Liver (tissue), 3 donors: ENCODE data around the gene CHRNA7.

Experiments used
- CTCF ChIP-seq: fragments of 150-350 bp; IDR thresholded peaks from 2 replicates; pipeline ENCODE4 v1.5.1; 2017; ENCODE audit warnings: improper control_type of control experiment, low read depth, low read length; ENCODE audit not compliant: missing input control
- SP1 ChIP-seq: IDR thresholded peaks from 2 replicates; pipeline ENCODE4 v1.6.1; 2018; ENCODE audit warnings: antibody characterized with exemption, mild to moderate bottlenecking
- donor health status: healthy.
- donor health status: healthy.

- no peak for TF ChIP-seq SP1
- no peak for TF ChIP-seq CTCF
Observed at GRCh38 chr15:32105258-32106241, 75.2 kb downstream of the CHRNA7 start.
